Endothelial cell of umbilical vein (primary cell): Measurements from ENCODE around the gene PROSER1.

Source experiments
- CTCF ChIP-seq, 2 donors: IDR thresholded peaks; 1 replicate in 1 of 2; 2 replicates in 1 of 2; pipeline ENCODE4 v1.5.1; 2011; ENCODE audit warnings: low read length in 2 of 2, mild to moderate bottlenecking in 2 of 2, moderate library complexity in 2 of 2, control low read depth in 1 of 2, inconsistent platforms in 1 of 2, low read depth in 1 of 2; ENCODE audit not compliant: insufficient read depth in 1 of 2; ENCODE audit errors: extremely low read depth in 1 of 2
- EZH2 ChIP-seq: IDR thresholded peaks from 2 replicates; pipeline ENCODE4 v1.6.1; 2012; ENCODE audit warnings: borderline replicate concordance, low read depth, mild to moderate bottlenecking, moderate library complexity, low read length, inconsistent platforms; ENCODE audit not compliant: severe bottlenecking
- FOS ChIP-seq: IDR thresholded peaks from 2 replicates; pipeline ENCODE4 v1.6.1; 2011; ENCODE audit warnings: mild to moderate bottlenecking, low read length, moderate library complexity, borderline replicate concordance; ENCODE audit not compliant: insufficient read depth
- GATA2 ChIP-seq: IDR thresholded peaks from 2 replicates; pipeline ENCODE4 v1.7.0; 2011; ENCODE audit warnings: low read depth, mild to moderate bottlenecking, moderate library complexity, mixed read lengths, low read length; ENCODE audit not compliant: insufficient read length, insufficient read depth
- JUN ChIP-seq: IDR thresholded peaks from 2 replicates; pipeline ENCODE4 v1.6.1; 2011; ENCODE audit warnings: borderline replicate concordance, low read depth; ENCODE audit not compliant: insufficient read length, insufficient read depth
- MYC ChIP-seq: IDR thresholded peaks from one replicate; pipeline ENCODE4 v1.6.1; 2011; ENCODE audit warnings: mild to moderate bottlenecking, low read depth, low read length
- POLR2A ChIP-seq: IDR thresholded peaks from 2 replicates; pipeline ENCODE4 v1.6.1; 2012; ENCODE audit warnings: low read depth, mild to moderate bottlenecking, control low read depth, low read length
- POLR2AphosphoS5 ChIP-seq: IDR thresholded peaks from 2 replicates; pipeline ENCODE4 v1.6.1; 2012; ENCODE audit warnings: low read depth, mild to moderate bottlenecking, control low read depth, low read length, moderate library complexity; ENCODE audit not compliant: insufficient read depth
- TF ChIP-seq, protein P1 (sequence below): IDR thresholded peaks from 2 replicates; pipeline ENCODE4 v1.6.1; 2011; ENCODE audit not compliant: insufficient read depth, insufficient read length

DNA sequence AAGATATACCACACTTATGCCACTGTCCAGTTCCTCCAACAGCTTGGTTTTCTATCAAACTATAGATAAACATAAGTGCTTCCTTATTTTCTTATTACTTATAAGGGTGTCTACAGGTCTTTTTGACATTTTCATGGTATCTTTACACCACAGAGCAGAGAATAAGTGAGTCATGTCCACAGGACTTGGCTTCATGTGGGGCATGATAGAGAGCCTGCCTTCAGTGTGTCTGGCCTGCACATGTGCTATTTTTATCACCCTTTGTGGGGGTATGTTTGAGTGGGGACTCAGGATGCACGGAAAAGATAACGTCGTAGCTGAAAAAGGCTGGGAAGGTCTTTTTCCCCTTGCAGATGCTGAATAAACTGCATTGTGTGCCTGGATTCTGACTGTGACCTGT lies 39.1 kb downstream of the PROSER1 start:
- TF ChIP-seq CTCF (IDR thresholded peaks at IDR 0.05; ENCODE audit: extremely low read depth in 1 of 2, insufficient read depth in 1 of 2, low read depth in 1 of 2, low read length in 2 of 2), result no peak
- no peak for TF ChIP-seq POLR2A
- TF ChIP-seq MYC, result no peak
- TF ChIP-seq EZH2, result no peak
- TF ChIP-seq POLR2AphosphoS5, result no peak
- no peak for TF ChIP-seq JUN
- TF ChIP-seq FOS, result no peak
- TF ChIP-seq, protein P1, sequence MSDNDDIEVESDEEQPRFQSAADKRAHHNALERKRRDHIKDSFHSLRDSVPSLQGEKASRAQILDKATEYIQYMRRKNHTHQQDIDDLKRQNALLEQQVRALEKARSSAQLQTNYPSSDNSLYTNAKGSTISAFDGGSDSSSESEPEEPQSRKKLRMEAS, result no peak
- TF ChIP-seq GATA2, result no peak
